22Rv1 (cell line): ENCODE data around the gene PALLD.

Source experiments
- H3K27ac ChIP-seq: fragments of 450-650 bp; 2 replicates; pipeline ENCODE4 v1.5.1; 2017
- CTCF ChIP-seq: fragments of 450-650 bp; IDR thresholded peaks from 2 replicates; pipeline ENCODE4 v1.5.1; 2017; ENCODE audit warnings: mild to moderate bottlenecking
- ZFX ChIP-seq: fragments of 450-650 bp; IDR thresholded peaks from 2 replicates; pipeline ENCODE4 v1.6.1; 2017; ENCODE audit warnings: antibody characterized with exemption, borderline replicate concordance

The PALLD gene

GRCh38 chr4:168735735-168736134 is 238.9 kb downstream of the PALLD start:
- no peak overlapping the region for H3K27ac ChIP-seq
- no peak for TF ChIP-seq ZFX
- no peak for TF ChIP-seq CTCF

GRCh38 chr4:168736860-168737805 is 240.3 kb downstream of the PALLD start:
- no peak overlapping the region for H3K27ac ChIP-seq
- TF ChIP-seq ZFX (no peak), CTCF (no peak)

GRCh38 chr4:168737806-168738172 is 240.9 kb downstream of the PALLD start:
- no peak overlapping the region for H3K27ac ChIP-seq

GRCh38 chr4:168739886-168740285 is 243.0 kb downstream of the PALLD start:
- TF ChIP-seq CTCF (no peak), ZFX (no peak)
- no peak overlapping the region for H3K27ac ChIP-seq

More at GRCh38 chr4:168737806-168738172, 240.9 kb downstream of the PALLD start:
- TF ChIP-seq CTCF (no peak), ZFX (no peak)

- no peak overlapping the region for H3K27ac ChIP-seq
- no peak for TF ChIP-seq ZFX
- TF ChIP-seq CTCF: no peak
Observed at GRCh38 chr4:168740691-168741090, 243.8 kb downstream of the PALLD start.

- TF ChIP-seq ZFX (no peak), CTCF (no peak)
- no peak overlapping the region for H3K27ac ChIP-seq
Observed at GRCh38 chr4:168741281-168742173, 244.7 kb downstream of the PALLD start.

- TF ChIP-seq CTCF (no peak), ZFX (no peak)
- no peak overlapping the region for H3K27ac ChIP-seq
Observed at GRCh38 chr4:168743131-168743530, 246.3 kb downstream of the PALLD start.
